GM06990 (cell line): Measurements from ENCODE around the gene PAX5.

Experiments used
- DNase-seq: peaks from one replicate; pipeline ENCODE4 v3.0.0-alpha.2; 2011; ENCODE audit not compliant: insufficient read length; ENCODE audit errors: extremely low read depth
- H3K27me3 ChIP-seq: replicated peaks from 2 replicates; pipeline ENCODE4 v1.6.0; 2011; ENCODE audit warnings: low read length; ENCODE audit not compliant: control insufficient read depth, insufficient read depth
- H3K36me3 ChIP-seq: 2 replicates; pipeline ENCODE4 v1.5.1; 2011; ENCODE audit warnings: low read length; ENCODE audit not compliant: control insufficient read depth, insufficient read depth
- H3K4me3 ChIP-seq: replicated peaks from 2 replicates; pipeline ENCODE4 v1.5.1; 2011; ENCODE audit warnings: low read depth, mild to moderate bottlenecking, control low read depth, low read length
- TF ChIP-seq, protein P1 (sequence below): IDR thresholded peaks from 2 replicates; pipeline ENCODE4 v1.5.1; 2011; ENCODE audit warnings: low read length, control low read depth, mild to moderate bottlenecking, inconsistent platforms; ENCODE audit not compliant: insufficient read depth, poor library complexity, severe bottlenecking

Gene PAX5

DNA sequence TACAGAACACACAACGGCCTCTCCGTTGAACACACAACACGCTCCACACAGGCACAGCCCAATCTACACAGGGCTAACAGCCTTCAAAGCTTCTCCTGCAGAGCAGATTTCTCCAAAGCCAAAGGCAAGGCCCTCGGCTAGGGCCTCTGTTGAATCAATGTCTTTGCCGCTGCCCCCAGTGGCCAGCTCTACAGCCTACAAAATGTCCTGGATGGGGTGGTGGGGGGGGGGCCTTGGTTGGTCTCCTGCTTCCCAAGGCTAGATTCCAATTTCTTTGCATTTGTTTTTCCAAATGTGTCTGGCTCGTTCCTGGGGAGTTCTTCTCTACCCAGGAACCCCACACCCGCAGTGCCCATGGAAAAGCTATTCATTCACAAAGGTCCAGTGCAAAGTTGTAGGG is 167.2 kb downstream of the PAX5 start:
- H3K36me3 ChIP-seq, result peaks cover 28% of the 10 kb centered on the region

DNA sequence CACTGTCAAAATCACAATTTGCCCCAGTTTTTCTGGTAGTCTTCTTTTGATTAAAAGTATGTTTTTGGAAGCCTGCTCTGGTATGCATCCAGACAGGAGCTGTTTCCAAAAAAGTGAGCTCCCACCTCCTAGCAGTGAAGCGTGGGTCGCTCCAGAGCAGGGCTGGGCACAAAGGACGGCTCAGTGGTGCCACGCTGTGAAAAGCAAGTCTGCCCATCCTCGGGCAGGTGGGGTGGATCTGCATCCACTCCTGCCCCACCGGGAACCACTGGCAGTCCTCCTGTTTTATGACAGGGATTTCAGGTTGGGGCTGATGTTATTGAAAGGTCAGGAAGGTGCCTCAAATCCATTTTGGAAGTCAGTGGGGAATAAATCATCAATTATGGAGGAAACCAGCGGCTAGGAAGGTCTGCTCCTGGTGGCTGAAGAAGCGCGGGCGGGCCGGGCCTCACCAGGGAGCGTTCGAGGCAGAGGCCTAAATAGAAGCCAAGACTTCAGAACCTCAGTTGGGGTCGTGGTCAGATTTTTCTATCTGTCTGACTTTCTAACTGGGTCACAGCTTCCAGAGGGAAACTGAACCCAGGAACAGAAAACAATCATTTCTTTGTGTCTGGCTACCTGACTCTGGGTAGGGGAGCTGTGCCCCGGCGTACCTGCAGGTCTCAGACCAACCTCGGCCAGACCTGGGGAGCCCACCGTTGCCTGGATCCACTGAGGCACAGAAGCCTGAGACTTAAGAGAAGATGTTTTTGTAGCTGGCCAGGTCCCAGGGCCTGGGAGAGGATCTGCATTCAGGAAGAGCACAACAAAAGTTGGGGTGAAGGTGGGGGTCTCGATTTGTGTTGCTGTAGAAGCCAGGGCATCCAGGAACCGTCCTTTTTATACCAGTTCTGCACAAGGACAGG is 168.1 kb downstream of the PAX5 start:
- no peak for DNase-seq
- TF ChIP-seq, protein P1, sequence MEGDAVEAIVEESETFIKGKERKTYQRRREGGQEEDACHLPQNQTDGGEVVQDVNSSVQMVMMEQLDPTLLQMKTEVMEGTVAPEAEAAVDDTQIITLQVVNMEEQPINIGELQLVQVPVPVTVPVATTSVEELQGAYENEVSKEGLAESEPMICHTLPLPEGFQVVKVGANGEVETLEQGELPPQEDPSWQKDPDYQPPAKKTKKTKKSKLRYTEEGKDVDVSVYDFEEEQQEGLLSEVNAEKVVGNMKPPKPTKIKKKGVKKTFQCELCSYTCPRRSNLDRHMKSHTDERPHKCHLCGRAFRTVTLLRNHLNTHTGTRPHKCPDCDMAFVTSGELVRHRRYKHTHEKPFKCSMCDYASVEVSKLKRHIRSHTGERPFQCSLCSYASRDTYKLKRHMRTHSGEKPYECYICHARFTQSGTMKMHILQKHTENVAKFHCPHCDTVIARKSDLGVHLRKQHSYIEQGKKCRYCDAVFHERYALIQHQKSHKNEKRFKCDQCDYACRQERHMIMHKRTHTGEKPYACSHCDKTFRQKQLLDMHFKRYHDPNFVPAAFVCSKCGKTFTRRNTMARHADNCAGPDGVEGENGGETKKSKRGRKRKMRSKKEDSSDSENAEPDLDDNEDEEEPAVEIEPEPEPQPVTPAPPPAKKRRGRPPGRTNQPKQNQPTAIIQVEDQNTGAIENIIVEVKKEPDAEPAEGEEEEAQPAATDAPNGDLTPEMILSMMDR, result no peak
- Histone ChIP-seq H3K36me3 (peaks cover 33% of the 10 kb centered on the region), H3K4me3 (no peak overlapping the region), H3K27me3 (no peaks in the 10 kb centered on the region)

More for the DNA sequence above, 167.2 kb downstream of the PAX5 start:
- no peak for DNase-seq
- H3K4me3 ChIP-seq, result no peak overlapping the region
- H3K27me3 ChIP-seq, result no peaks in the 10 kb centered on the region
- TF ChIP-seq, protein P1, result peak; percentile 12

DNA sequence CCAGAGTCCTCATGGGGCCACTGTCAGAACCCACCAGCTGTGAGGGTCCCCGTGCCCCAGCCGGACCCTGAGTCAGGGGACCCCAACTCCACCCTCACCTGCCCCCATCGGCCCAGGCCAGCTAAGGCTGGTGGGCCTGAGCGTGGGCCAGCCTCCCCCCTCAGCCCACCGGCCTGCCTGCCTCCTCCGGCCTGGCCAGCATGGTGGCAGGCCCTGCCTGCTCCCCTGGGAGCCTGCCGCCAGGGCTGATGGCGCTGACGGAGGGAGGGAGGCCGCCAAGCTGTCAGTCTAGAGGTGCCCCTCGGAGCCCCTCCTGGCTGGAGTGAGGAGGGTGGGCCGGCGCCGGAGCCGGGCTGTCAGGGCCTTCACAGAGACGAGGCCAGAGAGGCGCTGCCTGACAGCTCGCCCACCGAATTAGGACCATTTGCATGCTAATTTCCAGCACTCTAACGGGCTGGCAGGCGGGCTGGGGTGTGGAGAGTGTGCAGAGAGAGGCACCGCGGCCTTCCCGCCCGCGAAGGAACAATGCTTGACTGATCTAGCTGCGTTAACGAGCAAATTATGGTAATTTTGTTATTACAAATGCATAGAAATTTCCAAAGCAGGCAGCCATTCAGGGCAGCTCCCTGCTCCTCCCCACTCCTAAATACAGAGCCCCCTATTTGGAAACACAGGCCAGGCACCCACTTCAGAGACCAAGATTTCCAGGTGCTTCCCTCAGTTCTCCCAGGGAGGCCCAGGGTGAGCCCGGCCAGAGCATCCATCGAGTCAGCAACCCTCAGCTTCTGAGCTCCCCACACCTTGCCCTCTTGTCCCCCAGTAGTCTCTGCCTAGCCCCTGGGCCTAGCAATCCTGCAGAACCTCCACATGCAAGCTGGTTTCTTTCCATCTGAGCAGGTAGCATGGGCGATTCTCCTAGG is 169.3 kb downstream of the PAX5 start:
- Histone ChIP-seq H3K27me3 (no peaks in the 10 kb centered on the region), H3K36me3 (peaks cover 33% of the 10 kb centered on the region), H3K4me3 (no peak overlapping the region)
- DNase-seq, result no peak
- TF ChIP-seq, protein P1, result no peak

DNA sequence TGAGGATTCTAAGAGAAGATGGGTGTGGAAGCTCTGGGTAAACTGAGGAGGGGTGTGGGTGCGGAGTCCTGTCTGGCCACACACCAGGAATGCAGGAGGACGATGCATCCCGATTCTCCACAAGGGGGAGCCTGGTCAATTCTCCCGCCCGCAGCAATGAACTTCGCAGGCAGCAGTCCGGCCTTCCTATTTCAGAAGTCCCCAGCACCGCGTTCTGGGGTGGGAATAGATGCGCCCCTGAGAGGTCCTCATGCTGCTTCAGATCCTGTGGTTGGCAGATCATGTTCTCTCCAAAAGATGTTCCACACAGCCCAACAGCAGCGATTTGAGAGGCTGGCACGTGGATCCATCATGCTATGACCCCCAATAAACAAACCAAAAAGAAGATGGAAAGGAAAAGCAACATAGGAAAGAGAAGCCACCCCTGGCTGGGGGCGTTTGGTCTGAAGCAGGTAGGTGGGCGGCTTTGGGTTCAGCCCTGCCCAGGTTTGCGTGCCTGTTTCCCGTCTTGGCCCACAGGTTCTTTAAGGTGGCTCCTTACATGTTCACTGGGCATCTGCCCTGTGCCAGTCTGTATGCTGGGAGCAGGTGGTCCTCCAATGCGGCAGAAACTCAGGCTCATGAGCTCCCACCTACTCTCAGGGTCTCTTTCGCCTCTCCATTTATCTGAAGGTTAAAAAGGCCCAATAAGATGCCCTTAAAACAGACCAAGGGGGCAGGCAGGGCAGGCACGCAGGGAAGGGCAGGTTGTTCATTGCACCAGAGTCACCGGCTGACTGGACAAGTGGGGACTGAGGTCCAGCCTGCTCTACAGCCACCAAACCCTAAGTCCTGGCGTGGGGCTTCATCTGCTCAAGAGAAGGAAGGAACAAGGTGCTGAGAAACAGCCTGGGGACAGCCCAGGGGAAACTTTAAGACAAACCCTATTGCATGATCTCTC is 171.6 kb downstream of the PAX5 start:
- H3K27me3 ChIP-seq, result no peaks in the 10 kb centered on the region
- TF ChIP-seq, protein P1, result peak; percentile 30
- no peak for DNase-seq

More for the DNA sequence above, 171.6 kb downstream of the PAX5 start:
- no peak overlapping the region for H3K4me3 ChIP-seq
- H3K36me3 ChIP-seq, result peaks cover 26% of the 10 kb centered on the region
